Upper lobe of right lung (tissue), 1 donor: ENCODE data around the gene RHOH. TPM values are rescaled to one million over a fixed set of nuclear protein-coding genes. Genes with fewer than 3 reads are reported as not detected.
"Not testable (repeated sequence)": the region's sequence is repeated elsewhere in the genome, so short reads cannot be mapped to it uniquely, and the experiment has no call there.

ENCODE experiments used
- ATAC-seq: fragments of 200-7000 bp; cut with Tn5 transposase; one replicate; pipeline ENCODE4 v1.9.1; 2020; ENCODE audit warnings: mild to moderate bottlenecking, moderate library complexity
- DNase-seq: peaks from one replicate; pipeline ENCODE4 v3.0.0-alpha.2; 2020
- H3K27ac ChIP-seq: fragments of 200-600 bp; one replicate; pipeline ENCODE4 v1.8.0; 2022
- H3K27me3 ChIP-seq: fragments of 200-600 bp; one replicate; pipeline ENCODE4 v1.8.0; 2022; ENCODE audit warnings: mild to moderate bottlenecking
- H3K36me3 ChIP-seq: fragments of 200-600 bp; one replicate; pipeline ENCODE4 v1.8.0; 2022
- H3K4me1 ChIP-seq: fragments of 200-600 bp; one replicate; pipeline ENCODE4 v1.8.0; 2022
- H3K4me3 ChIP-seq: fragments of 200-600 bp; one replicate; pipeline ENCODE4 v1.8.0; 2022; ENCODE audit warnings: mild to moderate bottlenecking
- H3K9me3 ChIP-seq: fragments of 200-600 bp; one replicate; pipeline ENCODE4 v1.8.0; 2022
- intact Hi-C: fragments of 100-400 bp; cut with DNase I; formaldehyde crosslinking; loops from one replicate; pipeline ENCODE4 v1.11.0; 2022
- total RNA-seq: library from RNA; stranded (reverse); fragmentation: NEBNext Ultra II Directional; extraction: Animal tissue kit (Norgen Biotek cat#: 25700); gene quantifications from one replicate; pipeline ENCODE4 v1.2.1, GENCODE V29; 2021
- TF ChIP-seq, protein P1 (sequence below): fragments of 200-600 bp; IDR thresholded peaks from one replicate; pipeline ENCODE4 v1.8.0; 2022; ENCODE audit warnings: antibody characterized with exemption
- donor health status: DM: no; HTN: yes; CAD: no; lungs with severe emphysema.

The RHOH gene
- total RNA-seq, 1 donor from 2014 or later = 8.8 TPM

DNA sequence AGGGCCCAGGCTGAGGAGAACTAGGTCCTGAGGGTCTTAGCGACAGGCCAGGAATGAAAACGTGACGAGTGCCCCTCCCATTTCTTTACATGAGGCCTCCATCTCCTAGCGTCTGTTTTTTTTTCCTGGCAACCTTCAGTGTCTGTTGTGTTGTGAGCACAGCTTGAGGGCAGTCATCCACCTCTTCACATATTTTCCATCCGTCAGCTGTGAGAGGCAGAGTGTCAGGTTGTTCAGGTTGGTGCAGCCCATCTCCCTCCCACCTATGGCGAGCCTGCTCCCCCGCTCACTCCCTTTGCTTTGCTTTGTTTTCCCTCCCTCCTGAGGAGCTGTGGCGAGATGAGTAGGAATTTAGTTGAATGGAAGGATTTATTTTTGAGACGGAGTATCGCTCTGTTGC lies 86.6 kb downstream of the RHOH start:
- ATAC-seq (no peak), DNase-seq (no peak)
- H3K4me1 ChIP-seq = no peaks in the 10 kb centered on the region
- no peak overlapping the region for H3K27ac ChIP-seq
- no peak overlapping the region for H3K4me3 ChIP-seq
- H3K36me3 ChIP-seq = no peaks in the 10 kb centered on the region
- TF ChIP-seq, protein P1, sequence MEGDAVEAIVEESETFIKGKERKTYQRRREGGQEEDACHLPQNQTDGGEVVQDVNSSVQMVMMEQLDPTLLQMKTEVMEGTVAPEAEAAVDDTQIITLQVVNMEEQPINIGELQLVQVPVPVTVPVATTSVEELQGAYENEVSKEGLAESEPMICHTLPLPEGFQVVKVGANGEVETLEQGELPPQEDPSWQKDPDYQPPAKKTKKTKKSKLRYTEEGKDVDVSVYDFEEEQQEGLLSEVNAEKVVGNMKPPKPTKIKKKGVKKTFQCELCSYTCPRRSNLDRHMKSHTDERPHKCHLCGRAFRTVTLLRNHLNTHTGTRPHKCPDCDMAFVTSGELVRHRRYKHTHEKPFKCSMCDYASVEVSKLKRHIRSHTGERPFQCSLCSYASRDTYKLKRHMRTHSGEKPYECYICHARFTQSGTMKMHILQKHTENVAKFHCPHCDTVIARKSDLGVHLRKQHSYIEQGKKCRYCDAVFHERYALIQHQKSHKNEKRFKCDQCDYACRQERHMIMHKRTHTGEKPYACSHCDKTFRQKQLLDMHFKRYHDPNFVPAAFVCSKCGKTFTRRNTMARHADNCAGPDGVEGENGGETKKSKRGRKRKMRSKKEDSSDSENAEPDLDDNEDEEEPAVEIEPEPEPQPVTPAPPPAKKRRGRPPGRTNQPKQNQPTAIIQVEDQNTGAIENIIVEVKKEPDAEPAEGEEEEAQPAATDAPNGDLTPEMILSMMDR = no peak
- no peaks in the 10 kb centered on the region for H3K9me3 ChIP-seq
- no peaks in the 10 kb centered on the region for H3K27me3 ChIP-seq
- intact Hi-C loops = no loop called here

DNA sequence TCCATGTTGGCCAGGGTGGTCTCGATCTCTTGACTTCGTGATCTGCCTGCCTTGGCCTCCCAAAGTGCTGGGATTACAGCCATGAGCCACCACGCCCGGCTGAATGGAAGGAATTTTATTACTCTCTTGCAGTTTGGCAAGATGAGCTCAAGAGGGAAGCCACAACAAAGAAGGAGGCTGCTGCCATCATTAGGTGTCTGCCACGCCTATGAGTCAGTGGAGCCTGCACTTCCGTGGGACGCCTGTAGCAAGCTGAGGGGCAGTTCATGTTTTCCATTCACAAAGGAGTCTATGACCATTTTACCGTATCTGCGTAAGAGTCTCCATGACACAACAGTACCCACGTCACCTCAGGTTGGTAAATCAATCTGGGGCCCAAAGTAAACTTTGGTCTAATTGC lies 87.1 kb downstream of the RHOH start:
- Histone ChIP-seq H3K27ac (no peak overlapping the region), H3K4me1 (no peaks in the 10 kb centered on the region), H3K9me3 (no peaks in the 10 kb centered on the region), H3K27me3 (no peaks in the 10 kb centered on the region), H3K36me3 (no peaks in the 10 kb centered on the region), H3K4me3 (no peak overlapping the region)
- DNase-seq (no peak), ATAC-seq (no peak)
- intact Hi-C loops = no loop called here
- TF ChIP-seq, protein P1 = no peak

DNA sequence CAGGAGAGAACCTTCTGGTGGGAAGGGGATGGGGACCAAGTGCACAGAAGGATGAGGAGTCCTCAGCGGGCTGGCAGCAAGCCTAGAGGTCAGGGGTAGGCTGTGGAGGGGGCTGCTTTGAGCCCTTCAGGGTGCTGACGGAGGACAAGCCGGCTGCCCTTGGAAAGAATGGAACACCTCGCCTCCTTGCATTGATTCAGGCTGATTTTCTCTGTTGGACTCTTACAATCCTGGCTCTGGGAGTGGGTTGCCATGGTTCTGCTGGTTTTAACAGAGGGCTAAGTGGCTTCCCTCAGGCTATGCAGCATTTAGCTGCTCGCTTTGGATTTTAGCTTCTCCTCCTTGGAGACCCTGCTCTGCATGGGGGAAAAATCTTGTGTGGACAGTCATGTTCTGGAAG lies 88.9 kb downstream of the RHOH start:
- H3K9me3 ChIP-seq = no peaks in the 10 kb centered on the region
- no peaks in the 10 kb centered on the region for H3K36me3 ChIP-seq
- no peaks in the 10 kb centered on the region for H3K4me1 ChIP-seq
- DNase-seq = no peak
- no peaks in the 10 kb centered on the region for H3K27me3 ChIP-seq
- TF ChIP-seq, protein P1 = no peak
- no peak for ATAC-seq
- no peak overlapping the region for H3K4me3 ChIP-seq
- intact Hi-C loops = no loop called here
- H3K27ac ChIP-seq = no peak overlapping the region

DNA sequence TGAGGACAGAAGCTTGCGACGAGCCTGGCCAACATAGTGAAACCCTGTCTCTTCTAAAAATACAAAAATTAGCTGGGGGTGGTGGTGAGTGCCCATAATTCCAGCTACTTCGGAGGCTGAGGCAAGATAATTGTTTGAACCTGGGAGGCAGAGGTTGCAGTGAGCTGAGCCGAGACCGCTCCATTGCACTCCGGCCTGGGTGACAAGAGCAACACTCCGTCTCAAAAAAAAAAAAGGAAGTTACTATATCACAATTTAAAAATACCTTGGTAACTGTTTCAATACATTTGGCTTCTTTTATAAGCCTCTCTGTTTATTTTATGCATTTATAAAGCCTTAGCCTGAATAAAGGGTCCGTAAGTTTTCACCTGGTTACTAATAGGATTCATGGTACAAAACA lies 91.7 kb downstream of the RHOH start:
- no peak for DNase-seq
- H3K27ac ChIP-seq = no peak overlapping the region
- TF ChIP-seq, protein P1 = no peak
- H3K9me3 ChIP-seq = no peaks in the 10 kb centered on the region
- no peaks in the 10 kb centered on the region for H3K4me1 ChIP-seq
- no peaks in the 10 kb centered on the region for H3K27me3 ChIP-seq
- no peak overlapping the region for H3K4me3 ChIP-seq
- intact Hi-C loops = no loop called here
- H3K36me3 ChIP-seq = no peaks in the 10 kb centered on the region
- no peak for ATAC-seq

DNA sequence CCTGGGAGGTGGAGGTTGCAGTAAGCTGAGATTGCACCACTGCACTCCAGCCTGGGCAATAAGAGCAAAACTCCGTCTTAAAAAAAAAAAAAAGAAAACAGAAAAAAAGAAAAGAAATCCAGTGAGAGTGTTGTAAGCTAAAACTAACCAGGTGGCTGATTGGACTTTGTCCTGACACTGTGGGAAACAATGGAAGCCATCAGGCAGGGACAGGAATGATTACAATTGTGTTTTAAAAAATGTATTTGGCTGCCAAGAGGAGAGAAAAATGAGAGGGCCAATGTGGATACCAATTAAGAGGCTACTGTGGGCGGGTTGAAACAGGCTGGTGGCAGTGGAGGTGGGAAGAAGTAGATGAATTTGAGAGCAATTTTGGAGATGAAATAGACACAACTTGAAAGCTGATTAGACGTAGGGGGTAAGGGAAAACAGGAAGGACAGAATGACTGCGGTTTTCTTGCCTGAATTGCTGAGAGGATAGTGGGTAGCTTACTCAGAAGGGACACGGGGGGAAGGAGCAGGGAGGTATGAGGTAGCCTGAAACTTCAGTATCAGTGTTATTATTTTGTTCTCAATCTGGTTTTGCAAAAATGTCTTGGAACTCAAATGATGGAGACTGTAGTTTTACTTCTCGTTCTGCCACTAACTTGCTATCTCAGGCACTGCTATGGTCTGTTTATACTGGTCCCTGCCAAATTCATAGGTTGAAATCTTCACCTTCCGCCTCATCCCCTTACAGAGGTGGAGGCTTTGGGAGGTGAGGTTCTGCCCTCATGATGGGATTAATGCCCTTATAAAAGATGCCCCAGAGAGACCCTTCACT lies 92.7 kb downstream of the RHOH start:
- ATAC-seq (peak; percentile 53), DNase-seq (no peak)
- intact Hi-C loops = no loop called here

DNA sequence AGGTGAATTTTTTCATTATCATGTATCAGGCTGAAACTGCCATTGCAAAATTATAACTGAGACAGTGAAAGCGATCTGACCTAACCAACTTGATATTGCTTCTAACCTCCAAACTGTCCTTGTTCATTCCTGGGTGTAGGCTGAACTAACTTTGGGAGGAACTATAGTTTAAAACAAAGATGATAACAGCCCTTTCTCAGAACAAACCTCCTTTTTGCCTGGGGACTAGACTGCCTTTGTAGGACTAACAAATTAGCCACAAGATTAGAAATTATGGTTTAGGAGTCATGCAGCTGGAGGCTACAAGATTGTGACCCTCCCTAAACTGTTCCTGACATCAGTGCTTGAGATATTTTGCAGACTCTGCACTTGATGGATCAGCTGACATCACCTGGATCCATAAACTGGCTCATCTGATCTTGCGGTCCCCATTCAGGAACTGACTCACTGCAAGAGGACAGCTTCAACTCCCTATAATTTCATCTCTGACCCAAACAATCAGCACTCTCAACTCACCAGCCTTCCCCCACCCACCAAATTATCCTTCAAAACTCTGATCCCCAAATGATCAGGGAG lies 93.9 kb downstream of the RHOH start:
- H3K36me3 ChIP-seq, ATAC-seq, H3K4me3 ChIP-seq, DNase-seq, H3K4me1 ChIP-seq, H3K9me3 ChIP-seq, H3K27ac ChIP-seq, H3K27me3 ChIP-seq, intact Hi-C loops: not testable (repeated sequence)

More for the DNA sequence above, 92.7 kb downstream of the RHOH start:
- no peaks in the 10 kb centered on the region for H3K27me3 ChIP-seq
- no peak overlapping the region for H3K4me3 ChIP-seq
- H3K27ac ChIP-seq = no peak overlapping the region
- TF ChIP-seq, protein P1 = no peak
- no peaks in the 10 kb centered on the region for H3K36me3 ChIP-seq
- no peaks in the 10 kb centered on the region for H3K4me1 ChIP-seq
- H3K9me3 ChIP-seq = no peaks in the 10 kb centered on the region
